ENCODE results near the gene SSX2IP. TPM values are rescaled to one million over a fixed set of nuclear protein-coding genes. Genes with fewer than 3 reads are reported as not detected.

The SSX2IP gene
- total and polyA plus RNA-seq, 9 of the 15 experiments (the other 6 are each of a cell fraction or from before 2014, with no cell fraction given): 20.6 to 96.7 (median 61.7) TPM

- TF ChIP-seq RFX1 (IDR thresholded peaks at IDR 0.05): peak; percentile 81
- no peak for TF ChIP-seq PRPF4 (IDR thresholded peaks at IDR 0.05; ENCODE audit: insufficient read depth, low read depth, low read length, poor library complexity, severe bottlenecking)
- peak; percentile 47; the same call in 1 of the 2 replicates for TF ChIP-seq SPI1 (IDR thresholded peaks at IDR 0.05; ENCODE audit: borderline replicate concordance, low read depth, low read length)
- no peak for TF ChIP-seq KLF6 (CRISPR knock-in tag; IDR thresholded peaks at IDR 0.05; ENCODE audit: borderline replicate concordance)
- TF ChIP-seq TAF15 (IDR thresholded peaks at IDR 0.05; ENCODE audit: low read depth, low read length): no peak
- TF ChIP-seq NRF1 (conservative IDR thresholded peaks at IDR 0.05 in 1 of 2, IDR thresholded peaks at IDR 0.05 in 1 of 2): no peak
- no peak for TF ChIP-seq MIER1 (IDR thresholded peaks at IDR 0.05; ENCODE audit: low read depth)
- TF ChIP-seq ZNF395 (CRISPR knock-in tag; IDR thresholded peaks at IDR 0.05): 0 out of 2 replicates have a peak, but pooled peaks have one; percentile 20
- TF ChIP-seq FOXK2 (conservative IDR thresholded peaks at IDR 0.05 in 1 of 2, IDR thresholded peaks at IDR 0.05 in 1 of 2; ENCODE audit: low read depth in 2 of 2): 0 out of 4 replicates have a peak, but pooled peaks of 1 of the 2 experiments have one; percentile 14
- TF ChIP-seq MGA (IDR thresholded peaks at IDR 0.05): no peak
- TF ChIP-seq, protein P1, sequence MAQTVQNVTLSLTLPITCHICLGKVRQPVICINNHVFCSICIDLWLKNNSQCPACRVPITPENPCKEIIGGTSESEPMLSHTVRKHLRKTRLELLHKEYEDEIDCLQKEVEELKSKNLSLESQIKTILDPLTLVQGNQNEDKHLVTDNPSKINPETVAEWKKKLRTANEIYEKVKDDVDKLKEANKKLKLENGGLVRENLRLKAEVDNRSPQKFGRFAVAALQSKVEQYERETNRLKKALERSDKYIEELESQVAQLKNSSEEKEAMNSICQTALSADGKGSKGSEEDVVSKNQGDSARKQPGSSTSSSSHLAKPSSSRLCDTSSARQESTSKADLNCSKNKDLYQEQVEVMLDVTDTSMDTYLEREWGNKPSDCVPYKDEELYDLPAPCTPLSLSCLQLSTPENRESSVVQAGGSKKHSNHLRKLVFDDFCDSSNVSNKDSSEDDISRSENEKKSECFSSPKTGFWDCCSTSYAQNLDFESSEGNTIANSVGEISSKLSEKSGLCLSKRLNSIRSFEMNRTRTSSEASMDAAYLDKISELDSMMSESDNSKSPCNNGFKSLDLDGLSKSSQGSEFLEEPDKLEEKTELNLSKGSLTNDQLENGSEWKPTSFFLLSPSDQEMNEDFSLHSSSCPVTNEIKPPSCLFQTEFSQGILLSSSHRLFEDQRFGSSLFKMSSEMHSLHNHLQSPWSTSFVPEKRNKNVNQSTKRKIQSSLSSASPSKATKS (CRISPR knock-in tag; IDR thresholded peaks at IDR 0.05): no peak
- TF ChIP-seq ZNF431 (CRISPR knock-in tag; IDR thresholded peaks at IDR 0.05): no peak
Measured at GRCh38 chr1:84619383-84620102, 70.7 kb downstream of the SSX2IP start (continued).

All from K562 (cell line).